SU-DHL-6 (cell line): ENCODE measurements around the gene FGF5.

Experiments
- H2AFZ ChIP-seq: fragments of 200-600 bp; sonication (generic); 2 replicates; pipeline ENCODE4 v1.6.1; 2014; ENCODE audit warnings: low read depth, mild to moderate bottlenecking, moderate library complexity, mixed read lengths, antibody characterized with exemption, low read length; ENCODE audit not compliant: severe bottlenecking
- H3F3A ChIP-seq: fragments of 200-600 bp; shearing (Covaris generic); 2 replicates; pipeline ENCODE4 v1.6.0; 2016; ENCODE audit warnings: antibody characterized with exemption, mild to moderate bottlenecking; ENCODE audit not compliant: insufficient read depth
- H3K27ac ChIP-seq: fragments of 200-600 bp; sonication (generic); 2 replicates; pipeline ENCODE4 v1.5.1; 2016; ENCODE audit warnings: low read depth, mild to moderate bottlenecking, low read length, moderate library complexity, mixed read lengths
- H3K27me3 ChIP-seq: fragments of 200-600 bp; sonication (generic), shearing (Covaris generic); 2 replicates; pipeline ENCODE4 v1.6.0; 2014; ENCODE audit warnings: mild to moderate bottlenecking, low read length
- H3K36me3 ChIP-seq: fragments of 200-600 bp; sonication (generic); 2 replicates; pipeline ENCODE4 v1.6.1; 2014; ENCODE audit warnings: mild to moderate bottlenecking, low read length, mixed read lengths
- H3K4me2 ChIP-seq: fragments of 300-600, 200-600 bp; shearing (Covaris generic), sonication (generic); 2 replicates; pipeline ENCODE4 v1.6.0; 2014; ENCODE audit warnings: low read length, low read depth, mild to moderate bottlenecking; ENCODE audit not compliant: poor library complexity, severe bottlenecking
- H3K4me3 ChIP-seq: fragments of 200-600 bp; sonication (generic); 2 replicates; pipeline ENCODE4 v1.5.1; 2014; ENCODE audit warnings: antibody characterized with exemption, low read length, mild to moderate bottlenecking, mixed read lengths; ENCODE audit not compliant: insufficient read depth, poor library complexity, severe bottlenecking
- H3K79me2 ChIP-seq: fragments of 200-600 bp; sonication (generic); 2 replicates; pipeline ENCODE4 v1.6.1; 2014; ENCODE audit warnings: mild to moderate bottlenecking, low read length, moderate library complexity; ENCODE audit not compliant: insufficient read depth
- H3K9ac ChIP-seq: fragments of 200-600 bp; sonication (generic); 2 replicates; pipeline ENCODE4 v1.7.0; 2014; ENCODE audit warnings: mild to moderate bottlenecking, low read length
- H3K9me2 ChIP-seq: fragments of 200-600 bp; sonication (generic); replicated peaks from 2 replicates; pipeline ENCODE4 v1.6.1; 2014; ENCODE audit warnings: low read length; ENCODE audit not compliant: insufficient read depth
- H3K9me3 ChIP-seq: fragments of 200-600 bp; sonication (generic); 2 replicates; pipeline ENCODE4 v1.6.1; 2014; ENCODE audit warnings: low read length, mixed read lengths; ENCODE audit not compliant: insufficient read depth
- H4K20me1 ChIP-seq: fragments of 200-600 bp; sonication (generic); 2 replicates; pipeline ENCODE4 v1.6.1; 2014; ENCODE audit warnings: low read depth, mild to moderate bottlenecking, antibody characterized with exemption, low read length, moderate library complexity, mixed read lengths
- CTCF ChIP-seq: fragments of 200-600 bp; sonication (generic); IDR thresholded peaks from one replicate; pipeline ENCODE4 v1.5.1; 2017; ENCODE audit warnings: antibody characterized with exemption, mild to moderate bottlenecking, low read length, moderate library complexity; ENCODE audit not compliant: insufficient read depth, poor library complexity, severe bottlenecking
- EZH2phosphoT487 ChIP-seq: fragments of 200-600 bp; sonication (generic), shearing (Covaris generic); conservative IDR thresholded peaks from 2 replicates; pipeline ENCODE4 v1.6.1; 2018; ENCODE audit warnings: mild to moderate bottlenecking, antibody characterized with exemption, low read length, moderate library complexity, mixed read lengths

The FGF5 gene

DNA sequence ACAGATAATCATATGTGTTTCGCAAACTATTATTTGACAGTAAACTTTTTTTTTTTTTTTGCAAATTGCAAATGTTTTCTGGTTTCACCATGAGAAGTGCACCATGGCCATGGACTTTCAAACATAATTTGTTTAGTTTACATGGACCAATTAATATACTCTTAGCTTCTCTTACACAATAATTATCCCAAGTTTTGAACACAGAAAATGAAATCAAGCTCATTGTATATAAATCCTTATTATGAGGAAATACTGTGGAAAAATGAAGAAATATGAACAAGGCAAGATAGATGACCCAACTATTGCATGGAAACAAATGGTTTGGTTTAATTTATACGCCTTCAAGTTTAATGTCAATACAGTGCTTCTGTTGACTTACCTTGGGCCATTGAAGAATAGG, 3.9 kb downstream of the FGF5 start:
- H3K36me3 ChIP-seq, result no peaks in the 10 kb centered on the region
- no peaks in the 10 kb centered on the region for H3K27me3 ChIP-seq
- TF ChIP-seq CTCF (no peak), EZH2phosphoT487 (no peak)
- H3K9ac ChIP-seq, result no peak overlapping the region
- H3K4me3 ChIP-seq, result no peak overlapping the region
- H3K9me2 ChIP-seq, result no peaks in the 10 kb centered on the region
- H3K79me2 ChIP-seq, result no peaks in the 10 kb centered on the region
- no peak overlapping the region for H3K27ac ChIP-seq
- no peaks in the 10 kb centered on the region for H3F3A ChIP-seq
- no peaks in the 10 kb centered on the region for H3K9me3 ChIP-seq
- no peak overlapping the region for H2AFZ ChIP-seq
- no peak overlapping the region for H3K4me2 ChIP-seq
- H4K20me1 ChIP-seq, result no peaks in the 10 kb centered on the region

DNA sequence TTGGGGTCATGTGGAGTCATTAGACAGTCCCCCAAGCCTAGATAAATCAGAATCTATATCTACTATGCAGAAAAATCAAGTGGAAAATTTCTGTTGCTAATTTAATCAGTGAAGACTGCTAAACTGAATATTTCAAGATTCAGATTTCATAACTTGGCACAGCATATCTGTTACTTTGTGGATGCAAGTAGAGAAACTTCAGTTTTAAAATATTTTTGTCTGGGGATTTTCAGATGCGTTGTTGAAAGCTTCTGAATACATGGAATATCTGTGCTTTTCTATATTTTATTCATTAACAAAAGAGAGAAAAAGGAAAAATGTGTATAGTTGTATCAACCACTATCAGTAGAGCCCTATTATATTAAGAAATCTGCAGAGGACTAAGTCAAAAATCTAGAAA, 4.4 kb downstream of the FGF5 start:
- H4K20me1 ChIP-seq, result no peaks in the 10 kb centered on the region
- H3K9me3 ChIP-seq, result no peaks in the 10 kb centered on the region
- H3K4me3 ChIP-seq, result no peak overlapping the region
- H3K36me3 ChIP-seq, result no peaks in the 10 kb centered on the region
- H2AFZ ChIP-seq, result no peak overlapping the region
- no peaks in the 10 kb centered on the region for H3K79me2 ChIP-seq
- no peaks in the 10 kb centered on the region for H3K9me2 ChIP-seq
- no peaks in the 10 kb centered on the region for H3F3A ChIP-seq
- H3K27ac ChIP-seq, result no peak overlapping the region
- H3K27me3 ChIP-seq, result no peaks in the 10 kb centered on the region
- H3K9ac ChIP-seq, result no peak overlapping the region
- TF ChIP-seq EZH2phosphoT487 (no peak), CTCF (no peak)
- no peak overlapping the region for H3K4me2 ChIP-seq

DNA sequence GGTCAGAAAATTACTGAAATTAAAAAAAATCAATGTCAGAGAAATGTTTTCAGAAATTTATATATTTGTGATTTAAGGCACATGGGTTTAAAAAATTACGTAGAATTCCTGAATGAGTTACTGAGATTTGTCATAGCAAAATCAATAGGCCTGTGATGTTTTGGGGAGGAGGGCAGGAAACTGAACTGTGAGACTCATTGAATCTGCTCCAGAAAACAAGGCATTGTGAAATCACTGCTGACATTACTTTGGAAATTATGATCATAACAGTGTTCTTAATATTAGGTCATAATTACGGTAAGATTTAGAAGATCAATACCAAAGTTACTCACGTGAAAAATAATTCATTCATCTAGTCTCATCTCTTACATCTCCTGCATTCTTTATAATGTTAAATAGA, 5.3 kb downstream of the FGF5 start:
- Histone ChIP-seq H3K9me3 (no peaks in the 10 kb centered on the region), H3K9ac (no peak overlapping the region), H3K4me2 (no peak overlapping the region), H3K79me2 (no peaks in the 10 kb centered on the region), H2AFZ (no peak overlapping the region), H3K27ac (no peak overlapping the region), H3K4me3 (no peak overlapping the region), H3K9me2 (no peaks in the 10 kb centered on the region), H4K20me1 (no peaks in the 10 kb centered on the region), H3K27me3 (no peaks in the 10 kb centered on the region), H3K36me3 (no peaks in the 10 kb centered on the region), H3F3A (no peaks in the 10 kb centered on the region)
- TF ChIP-seq CTCF (no peak), EZH2phosphoT487 (no peak)

DNA sequence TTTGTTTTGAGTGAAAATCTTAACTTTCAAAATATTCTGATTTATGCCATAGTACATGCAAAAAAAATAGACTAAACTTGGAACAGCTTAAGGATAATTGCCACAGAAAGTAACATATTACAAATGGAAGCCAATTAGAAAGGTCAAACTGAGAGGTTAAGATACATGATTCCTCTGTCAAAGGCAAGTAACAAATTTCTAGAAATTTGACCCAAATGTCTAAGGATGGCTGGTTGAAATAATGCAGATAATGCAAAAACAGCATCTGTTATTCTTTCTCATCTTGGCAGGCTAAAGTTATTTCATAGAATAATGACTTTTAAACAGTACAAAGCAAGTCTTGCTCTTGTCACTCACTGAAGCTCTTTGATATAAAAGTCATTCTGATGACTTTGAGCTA, 10.5 kb downstream of the FGF5 start:
- TF ChIP-seq EZH2phosphoT487 (no peak), CTCF (no peak)
- no peak overlapping the region for H2AFZ ChIP-seq
- H3K27ac ChIP-seq, result no peak overlapping the region
- no peaks in the 10 kb centered on the region for H3K9me3 ChIP-seq
- H3K4me2 ChIP-seq, result no peak overlapping the region
- no peaks in the 10 kb centered on the region for H3F3A ChIP-seq
- no peaks in the 10 kb centered on the region for H3K79me2 ChIP-seq
- no peaks in the 10 kb centered on the region for H3K9me2 ChIP-seq
- no peak overlapping the region for H3K9ac ChIP-seq
- no peaks in the 10 kb centered on the region for H3K36me3 ChIP-seq
- no peak overlapping the region for H3K4me3 ChIP-seq
- H3K27me3 ChIP-seq, result no peaks in the 10 kb centered on the region
- H4K20me1 ChIP-seq, result no peaks in the 10 kb centered on the region
